Upper lobe of left lung (tissue), 6 donors: ENCODE measurements around the gene MAP1LC3B. TPM values are rescaled to one million over a fixed set of nuclear protein-coding genes. Genes with fewer than 3 reads are reported as not detected.
A peak's percentile ranks its signal among the peaks of the same experiment; 100 is the strongest.

Experiments used
- ATAC-seq, 2 donors: fragments of 200-7000 bp; cut with Tn5 transposase; one replicate each; pipeline ENCODE4 v1.9.1; 2022; ENCODE audit warnings: mild to moderate bottlenecking in 2 of 2, moderate library complexity in 2 of 2; ENCODE audit not compliant: low FRiP score in 2 of 2
- DNase-seq, 2 donors: peaks; one replicate each; pipeline ENCODE4 v3.0.0-alpha.2; 2019 to 2020
- H3K27ac ChIP-seq, 4 donors: fragments of 200-600 bp; sonication (generic); one replicate each; pipeline ENCODE4 v1.5.1; 2016 to 2019
- H3K27me3 ChIP-seq, 4 donors: fragments of 200-600 bp; sonication (generic); one replicate each; pipeline ENCODE4 v1.5.1; 2017 to 2019
- H3K36me3 ChIP-seq, 4 donors: fragments of 200-600 bp; sonication (generic); one replicate each; pipeline ENCODE4 v1.5.1; 2016 to 2019
- H3K4me1 ChIP-seq, 4 donors: fragments of 200-600 bp; sonication (generic); one replicate each; pipeline ENCODE4 v1.5.1; 2018 to 2019
- H3K4me3 ChIP-seq, 4 donors: fragments of 200-600 bp; sonication (generic); one replicate each; pipeline ENCODE4 v1.5.1; 2017 to 2019; ENCODE audit warnings: mild to moderate bottlenecking in 2 of 4, moderate library complexity in 1 of 4
- H3K9me3 ChIP-seq, 4 donors: fragments of 200-600 bp; sonication (generic); one replicate each; pipeline ENCODE4 v1.5.1; 2018 to 2019
- EP300 ChIP-seq, 4 donors: sonication (generic); formaldehyde crosslinking; IDR thresholded peaks; one replicate each; pipeline ENCODE4 v1.5.1; 2017; ENCODE audit warnings: antibody characterized with exemption in 4 of 4, control low read depth in 2 of 4
- POLR2A ChIP-seq, 4 donors: fragments of 450-650 bp; IDR thresholded peaks; one replicate each; pipeline ENCODE4 v1.5.1; 2016 to 2017; ENCODE audit warnings: antibody characterized with exemption in 4 of 4, mild to moderate bottlenecking in 2 of 4
- POLR2AphosphoS5 ChIP-seq, 2 donors: sonication (generic); formaldehyde crosslinking; IDR thresholded peaks; one replicate each; pipeline ENCODE4 v1.5.1; 2017; ENCODE audit warnings: antibody characterized with exemption in 2 of 2
- whole genome bisulfite sequencing, 2 donors: methylation state at CpG; one replicate each; pipeline ENCODE4 v1.1.5; 2017 to 2018; 5-methylcytosine and 5-hydroxymethylcytosine counted together
- total RNA-seq, 6 donors: library from RNA; depleted of rRNA in 4 of 6; stranded (reverse); fragments of >200 nt in 4 of 6; gene quantifications; one replicate each; pipeline versions ENCODE4 v1.1.0 to v1.2.1, GENCODE V29; 2016 to 2021
- TF ChIP-seq, protein P1 (sequence below), 6 experiments: fragments of 450-650 bp in 4 of 6; fragments of 200-600 bp in 2 of 6; sonication (generic) in 2 of 6; IDR thresholded peaks; one replicate each; pipeline ENCODE4 v1.5.1; 2016 to 2019; ENCODE audit warnings: antibody characterized with exemption in 6 of 6
- donor health status: DM: no; HTN: no; CAD: no; lungs with moderate emphysema.
- donor health status: DM: no; HTN: yes; CAD: no; lungs with severe emphysema.

MAP1LC3B gene
- total RNA-seq, 6 donors from 2014 or later: 32.5 to 64.2 (median 54.2) TPM

DNA sequence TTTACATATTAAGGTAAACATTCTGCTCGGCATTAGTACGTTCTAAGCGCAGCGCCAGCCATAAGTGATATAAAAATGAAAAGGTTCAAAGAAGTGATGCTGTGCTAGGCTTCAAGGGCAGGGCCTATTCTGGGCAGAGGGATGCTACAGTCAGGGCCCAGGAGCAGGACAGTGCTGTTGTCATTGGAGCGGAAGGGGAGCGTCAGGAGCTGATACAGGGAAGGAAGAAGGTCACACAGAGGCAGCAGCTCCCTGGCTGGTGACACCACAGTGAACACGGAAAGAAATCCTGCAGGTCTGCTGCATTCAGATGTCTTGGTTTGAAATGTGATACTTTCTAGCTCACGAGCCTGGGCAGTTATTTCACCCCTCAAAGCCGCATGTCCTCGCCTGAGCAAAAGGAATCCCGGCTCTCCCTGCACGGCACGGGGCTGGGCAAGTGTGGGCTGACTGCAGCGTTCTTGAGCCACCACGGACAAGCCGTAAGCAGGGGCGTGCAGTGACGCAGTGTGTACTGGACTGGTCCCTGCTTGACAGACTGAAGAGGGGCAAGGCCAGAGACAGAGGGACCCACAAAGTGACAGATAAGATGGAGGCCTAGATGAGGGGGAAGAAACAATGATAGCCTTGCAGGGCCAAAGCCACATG, 59.6 kb downstream of the MAP1LC3B start:
- ATAC-seq: peak in 1 of 2 donors; percentile 11
- H3K27ac ChIP-seq: no peak overlapping the region

DNA sequence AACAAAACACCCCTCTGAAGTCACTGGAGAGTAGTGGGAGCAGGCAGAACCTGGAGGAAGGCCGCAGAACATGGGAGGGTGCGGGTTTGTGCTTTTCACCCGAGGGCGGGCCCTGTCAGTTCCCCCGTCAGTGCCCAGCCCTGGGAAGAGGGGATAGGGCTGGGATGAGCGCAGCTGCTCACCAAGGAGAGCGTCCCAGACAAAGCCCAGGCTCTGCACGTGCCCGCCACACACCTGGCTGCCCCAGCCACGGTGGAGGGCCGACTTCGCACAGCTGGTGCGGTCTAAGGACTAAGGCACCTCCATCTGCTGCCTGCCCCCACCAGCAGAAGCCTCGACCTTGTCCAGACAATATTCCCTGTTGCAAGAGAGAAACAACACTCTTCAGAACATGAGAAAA, 61.2 kb downstream of the MAP1LC3B start:
- Histone ChIP-seq H3K4me1 (peaks cover 0 to 16% (median 6%) of the 10 kb centered on the region in 4 donors), H3K9me3 (no peaks in the 10 kb centered on the region), H3K4me3 (no peak overlapping the region), H3K36me3 (peaks cover 0 to 53% (median 28%) of the 10 kb centered on the region in 4 donors), H3K27ac (no peak overlapping the region), H3K27me3 (no peaks in the 10 kb centered on the region)
- no peak for DNase-seq
- TF ChIP-seq POLR2AphosphoS5 (IDR thresholded peaks at IDR 0.05): no peak
- no peak for TF ChIP-seq EP300 (IDR thresholded peaks at IDR 0.05)
- no peak for TF ChIP-seq POLR2A (IDR thresholded peaks at IDR 0.05)
- TF ChIP-seq, protein P1, sequence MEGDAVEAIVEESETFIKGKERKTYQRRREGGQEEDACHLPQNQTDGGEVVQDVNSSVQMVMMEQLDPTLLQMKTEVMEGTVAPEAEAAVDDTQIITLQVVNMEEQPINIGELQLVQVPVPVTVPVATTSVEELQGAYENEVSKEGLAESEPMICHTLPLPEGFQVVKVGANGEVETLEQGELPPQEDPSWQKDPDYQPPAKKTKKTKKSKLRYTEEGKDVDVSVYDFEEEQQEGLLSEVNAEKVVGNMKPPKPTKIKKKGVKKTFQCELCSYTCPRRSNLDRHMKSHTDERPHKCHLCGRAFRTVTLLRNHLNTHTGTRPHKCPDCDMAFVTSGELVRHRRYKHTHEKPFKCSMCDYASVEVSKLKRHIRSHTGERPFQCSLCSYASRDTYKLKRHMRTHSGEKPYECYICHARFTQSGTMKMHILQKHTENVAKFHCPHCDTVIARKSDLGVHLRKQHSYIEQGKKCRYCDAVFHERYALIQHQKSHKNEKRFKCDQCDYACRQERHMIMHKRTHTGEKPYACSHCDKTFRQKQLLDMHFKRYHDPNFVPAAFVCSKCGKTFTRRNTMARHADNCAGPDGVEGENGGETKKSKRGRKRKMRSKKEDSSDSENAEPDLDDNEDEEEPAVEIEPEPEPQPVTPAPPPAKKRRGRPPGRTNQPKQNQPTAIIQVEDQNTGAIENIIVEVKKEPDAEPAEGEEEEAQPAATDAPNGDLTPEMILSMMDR (IDR thresholded peaks at IDR 0.05): no peak
- peak in 1 of 2 donors; percentile 20 for ATAC-seq
- 95 to 98% methylated on average over 11 to 14 of the region's 14 CpGs for WGBS, 2 donors

More for the DNA sequence above, 59.6 kb downstream of the MAP1LC3B start:
- TF ChIP-seq, protein P1 (IDR thresholded peaks at IDR 0.05): no peak
- TF ChIP-seq EP300 (IDR thresholded peaks at IDR 0.05): no peak
- TF ChIP-seq POLR2A (IDR thresholded peaks at IDR 0.05): no peak
- no peak for TF ChIP-seq POLR2AphosphoS5 (IDR thresholded peaks at IDR 0.05)
- Histone ChIP-seq H3K4me1 (peaks cover 0 to under 1% (median 0%) of the 10 kb centered on the region in 4 donors), H3K9me3 (no peaks in the 10 kb centered on the region), H3K27me3 (no peaks in the 10 kb centered on the region), H3K36me3 (peaks cover 3 to 53% (median 22%) of the 10 kb centered on the region in 4 donors), H3K4me3 (no peak overlapping the region)
- no peak for DNase-seq
- WGBS, 2 donors: 88 to 93% methylated on average over 17 to 18 of the region's 18 CpGs

Other genes starting within 250 kb of the MAP1LC3B start
- gene C16orf95, start 74.9 kb upstream of the MAP1LC3B start, total RNA-seq: 1 to 10 TPM; 1.8 to 9.4 (median 3.4) TPM
- 100 to 1,000 TPM in 1 of 6 donors, 10 to 100 TPM in 5; 15.9 to 103 (median 31.4) TPM for gene FBXO31, start 8.6 kb upstream of the MAP1LC3B start, total RNA-seq
- gene ZCCHC14, start 100.7 kb downstream of the MAP1LC3B start, total RNA-seq: 10 to 100 TPM; 17.2 to 35.3 (median 26.3) TPM
- gene JPH3, start 210.2 kb downstream of the MAP1LC3B start, total RNA-seq: under 1 TPM in 1 of 6 donors, not detected in 5; 0.24 TPM